Measurements from ENCODE around the gene TTC39B.
"Not testable (repeated sequence)": the region's sequence is repeated elsewhere in the genome, so short reads cannot be mapped to it uniquely, and the experiment has no call there.

The TTC39B gene

DNA sequence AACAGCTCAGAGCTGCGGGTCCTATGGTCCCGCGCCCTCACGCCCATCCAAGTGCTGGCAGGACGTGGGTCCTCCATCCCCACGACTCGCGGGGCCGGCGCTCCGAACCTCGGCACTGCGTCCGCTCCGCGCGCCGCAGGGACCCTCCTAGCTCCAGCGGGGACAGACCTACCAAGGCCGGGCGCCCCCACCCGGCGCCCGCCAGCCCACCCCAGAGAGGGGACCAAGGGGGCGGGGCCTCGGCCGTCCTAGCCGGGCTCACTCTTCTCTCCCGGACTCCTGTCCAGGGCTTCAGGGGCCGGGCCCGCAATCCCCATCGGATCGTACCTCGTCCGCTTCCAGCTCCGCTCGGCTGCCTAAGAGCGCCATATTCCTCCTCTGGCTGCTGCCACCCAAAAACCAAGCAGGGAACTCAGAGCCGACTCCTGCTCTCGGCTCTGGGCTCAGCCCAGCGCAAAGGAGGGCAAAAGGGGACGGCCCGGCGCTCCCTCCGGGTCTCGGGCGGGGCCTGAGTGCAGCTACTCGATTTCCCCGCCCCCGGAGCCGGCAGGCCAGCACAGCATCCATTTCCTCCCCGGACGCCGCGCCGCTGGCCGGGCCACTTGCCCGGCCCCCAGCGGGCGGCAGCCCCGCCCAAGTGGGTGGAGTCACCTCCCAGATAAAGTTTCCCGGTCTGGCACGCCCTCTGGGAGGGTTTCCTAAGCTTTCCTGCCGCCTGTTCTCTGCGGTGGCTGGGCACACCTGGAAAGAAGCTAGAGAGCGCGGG is at the start of gene TTC39B:
TTC39B (minus strand) TSS at position 460 of the 766 bp plus-strand sequence; CDS start at position 369, 91 bp downstream.
- no peak for DNase-seq

DNA sequence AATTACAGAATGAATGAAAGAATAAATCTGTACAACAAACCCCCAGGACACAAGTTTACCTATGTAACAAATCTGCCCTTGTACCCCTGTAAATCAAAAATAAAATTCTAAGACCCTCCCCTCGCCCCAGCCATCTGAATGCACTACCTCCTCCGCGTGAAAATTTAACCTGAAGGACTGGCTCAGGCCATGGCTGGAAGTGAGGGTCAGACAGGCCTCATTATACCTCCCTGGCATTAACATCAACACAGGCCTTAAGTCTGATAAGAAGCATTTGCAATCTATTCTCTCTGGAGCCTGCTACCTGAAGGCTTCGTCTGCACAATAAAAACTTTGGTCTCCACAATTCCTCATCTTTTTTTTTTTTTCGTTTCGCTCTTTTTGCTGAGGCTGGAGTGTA is 48.7 kb upstream of the TTC39B start:
- no peak for DNase-seq

DNA sequence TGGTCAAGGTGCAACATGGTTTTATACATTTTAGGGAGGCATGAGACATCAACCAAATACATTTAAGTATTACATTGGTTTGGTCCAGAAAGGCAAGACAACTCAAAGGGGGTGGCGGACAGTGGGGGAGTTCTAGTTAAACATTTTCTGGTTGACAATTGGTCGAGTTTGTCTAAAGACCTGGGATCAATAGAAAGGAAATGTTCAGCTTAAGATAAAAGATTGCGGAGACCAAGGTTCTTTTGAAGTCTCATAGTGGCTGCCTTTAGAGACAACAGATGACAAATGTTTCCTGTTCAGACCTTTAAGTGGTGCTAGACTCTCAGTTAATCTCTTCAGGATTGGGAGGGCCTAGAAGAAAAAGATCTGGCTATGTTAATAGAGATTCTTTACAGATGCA is 47.7 kb upstream of the TTC39B start:
- no peak for DNase-seq

DNA sequence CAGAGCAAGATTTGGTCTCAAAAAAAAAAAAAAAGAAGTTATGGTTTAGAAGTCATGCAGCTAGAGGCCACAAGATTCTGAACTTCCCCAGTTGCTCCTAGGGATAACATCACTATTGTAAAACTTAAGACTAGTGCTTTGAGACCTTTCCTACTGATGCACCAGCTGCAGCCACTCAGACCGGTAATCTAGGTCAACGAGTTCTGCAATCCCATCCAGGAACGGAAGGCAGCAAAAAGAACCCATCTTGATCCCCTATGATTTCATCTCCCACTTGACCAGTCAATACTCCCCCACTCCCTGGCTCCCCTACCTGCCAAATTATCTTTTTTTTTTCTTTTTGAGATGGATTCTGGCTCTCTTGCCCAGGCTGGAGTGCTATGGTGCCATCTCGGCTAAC is 46.9 kb upstream of the TTC39B start:
- DNase-seq: no peak

DNA sequence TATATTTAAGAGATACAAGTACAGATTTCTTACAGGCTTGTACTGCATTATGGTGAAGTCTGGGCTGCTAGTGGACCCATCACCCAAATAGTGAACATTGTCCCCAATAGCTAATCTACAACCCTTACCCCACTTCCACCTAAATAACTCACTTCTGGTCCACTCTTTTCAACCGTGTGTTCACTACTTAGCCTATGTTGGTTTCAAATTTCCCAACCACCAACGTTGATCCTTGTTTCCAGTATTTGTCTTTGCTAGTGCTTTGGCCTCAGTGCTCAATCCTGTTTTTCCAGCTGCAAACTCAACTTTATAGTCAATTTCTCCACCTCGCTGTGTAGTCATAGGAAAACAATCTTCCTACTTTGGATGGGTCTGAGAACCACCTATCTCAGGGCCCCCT is 45.3 kb upstream of the TTC39B start:
- DNase-seq: no peak

DNA sequence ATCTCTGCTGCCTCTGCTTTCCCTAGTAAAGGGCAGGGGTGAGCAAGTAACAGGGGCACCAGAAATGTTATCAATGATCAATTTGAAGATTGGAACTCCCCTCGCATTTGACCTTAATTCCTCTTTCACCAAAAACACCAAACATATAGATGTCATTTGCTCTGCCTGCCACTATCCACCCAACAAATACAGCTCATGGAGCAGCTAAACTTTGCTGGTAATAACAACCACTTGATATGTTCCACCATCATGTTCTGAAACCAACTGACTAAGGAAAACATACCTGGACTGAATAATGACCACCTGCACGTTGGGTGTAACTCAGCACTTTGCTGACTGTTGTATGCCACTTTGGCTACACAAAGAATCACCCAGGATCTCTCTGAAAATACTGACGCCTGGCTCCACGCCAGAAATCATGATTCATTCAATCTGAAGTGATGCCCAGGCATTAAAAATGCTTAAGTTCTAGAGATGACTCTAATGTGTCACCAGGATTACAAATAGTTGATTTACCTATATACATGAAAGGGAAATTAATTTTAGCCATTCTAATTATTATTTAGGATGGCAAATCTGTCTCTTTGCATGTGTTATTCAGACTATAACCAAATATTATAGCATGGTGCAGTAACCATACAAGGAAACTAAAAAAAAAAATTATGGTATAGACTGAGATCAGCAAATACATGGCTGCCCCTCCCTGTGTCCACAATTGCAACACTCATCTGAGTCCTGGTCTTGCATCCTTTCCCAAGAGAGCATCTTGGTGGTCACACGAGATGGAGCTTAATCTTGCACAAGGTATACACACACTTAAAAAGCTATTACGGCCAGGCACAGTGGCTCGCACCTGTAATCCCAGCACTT is 43.1 kb upstream of the TTC39B start:
- DNase-seq: no peak

DNA sequence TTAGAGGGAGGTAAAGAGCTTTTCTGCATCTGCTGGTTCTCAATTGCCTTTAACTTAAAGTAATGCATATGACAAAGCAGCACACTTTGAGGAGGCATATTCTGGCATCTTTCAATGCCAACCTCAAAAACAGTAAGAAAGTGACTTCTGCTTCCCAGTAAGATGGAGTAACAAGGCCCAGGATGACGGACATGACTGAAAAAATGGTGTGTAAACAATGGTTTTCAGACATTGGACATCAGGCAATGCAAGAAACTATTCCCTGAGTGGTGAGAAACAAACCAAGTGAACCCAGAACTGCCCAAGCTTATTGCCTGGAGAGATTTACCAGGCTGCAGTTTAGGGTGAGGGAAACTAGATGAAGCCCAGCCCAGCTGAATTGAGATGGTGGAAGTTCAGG is 39.8 kb upstream of the TTC39B start:
- no peak for DNase-seq

DNA sequence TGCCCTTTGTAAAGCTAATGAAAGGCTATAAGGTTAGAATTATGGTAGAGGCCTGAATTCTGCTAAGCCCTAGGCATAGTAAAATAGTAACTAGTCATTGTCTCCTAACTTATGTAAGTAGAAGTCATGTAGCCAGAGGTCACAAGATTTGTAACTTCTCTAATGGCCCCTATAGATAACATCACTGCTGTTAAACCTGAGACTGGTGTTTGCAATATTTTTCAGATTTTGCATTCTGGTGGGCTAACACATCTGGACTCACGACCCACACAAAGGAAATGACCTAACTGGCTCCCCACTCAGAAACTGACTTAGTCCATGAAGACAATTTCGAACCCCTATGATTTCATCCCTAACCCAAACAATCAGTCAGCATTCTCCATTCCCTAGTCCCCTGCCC is 37.2 kb upstream of the TTC39B start:
- DNase-seq: no peak

DNA sequence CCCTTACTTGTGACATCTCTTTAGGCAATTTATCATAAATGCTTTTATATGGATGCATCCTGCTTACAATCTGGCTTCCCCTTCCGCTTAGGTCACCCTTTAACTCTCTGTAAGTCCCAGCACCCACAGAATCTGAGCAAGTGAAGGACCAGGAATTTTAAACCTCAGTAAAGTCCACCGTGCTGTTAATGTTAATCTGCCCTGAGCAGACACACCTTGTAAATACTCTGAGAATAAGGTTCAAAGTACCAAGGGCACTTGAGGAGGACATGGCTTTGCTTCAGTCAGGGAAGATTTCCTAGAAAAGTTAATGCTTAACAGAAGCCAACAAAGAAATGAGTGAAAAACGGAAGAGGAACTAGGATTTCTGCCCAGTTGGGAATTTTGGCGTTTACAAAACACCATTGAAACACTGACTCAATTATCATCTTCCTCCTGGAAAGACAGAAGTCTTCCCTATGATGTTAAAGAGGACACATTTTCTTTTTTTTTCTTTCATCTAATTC is 26.4 kb upstream of the TTC39B start:
- DNase-seq: no peak

DNA sequence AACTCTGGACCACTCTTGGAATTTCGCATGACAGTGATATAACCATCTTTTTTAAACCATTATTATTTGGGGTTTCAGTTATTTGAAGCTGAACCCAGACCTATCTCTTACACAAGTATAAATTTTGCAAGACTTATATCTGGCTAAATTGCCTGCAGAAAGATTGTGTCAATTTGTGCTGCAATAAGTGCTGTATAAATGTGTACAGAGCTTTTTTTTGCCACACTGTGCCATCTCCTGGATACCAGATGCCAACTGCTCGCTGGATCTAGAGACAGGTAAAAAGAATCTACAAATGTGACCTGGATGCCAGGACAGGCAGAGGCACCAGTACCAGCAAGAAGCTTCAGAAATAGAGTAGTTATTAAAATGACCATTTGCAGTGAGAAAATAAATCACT is 25.9 kb upstream of the TTC39B start:
- no peak for DNase-seq

DNA sequence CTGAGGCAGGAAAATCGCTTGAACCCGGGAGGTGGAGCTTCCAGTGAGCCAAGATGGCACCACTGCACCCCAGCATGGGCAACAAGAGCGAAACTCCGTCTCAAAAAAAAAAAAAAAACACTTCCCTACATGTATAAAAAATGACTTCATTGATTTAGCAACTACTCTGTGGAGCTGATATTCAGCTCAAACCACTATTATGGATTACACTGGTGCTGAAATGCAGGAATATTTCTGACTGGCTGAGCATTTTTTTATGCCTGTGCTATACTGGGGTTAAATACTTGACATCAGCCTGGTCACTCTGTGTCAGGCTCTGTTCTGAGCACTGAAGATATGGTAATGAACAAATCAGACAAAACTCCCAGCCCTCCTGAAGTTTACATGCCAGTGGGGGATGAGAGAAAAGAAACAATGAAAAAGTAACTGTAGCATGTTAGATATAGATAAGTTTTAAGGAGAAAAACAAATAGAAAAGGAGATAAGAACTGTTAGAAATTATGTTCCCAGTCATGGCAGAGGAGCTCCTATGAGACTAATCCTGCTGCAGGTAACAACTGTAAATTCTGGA is 22.6 kb upstream of the TTC39B start:
- DNase-seq: no peak

DNA sequence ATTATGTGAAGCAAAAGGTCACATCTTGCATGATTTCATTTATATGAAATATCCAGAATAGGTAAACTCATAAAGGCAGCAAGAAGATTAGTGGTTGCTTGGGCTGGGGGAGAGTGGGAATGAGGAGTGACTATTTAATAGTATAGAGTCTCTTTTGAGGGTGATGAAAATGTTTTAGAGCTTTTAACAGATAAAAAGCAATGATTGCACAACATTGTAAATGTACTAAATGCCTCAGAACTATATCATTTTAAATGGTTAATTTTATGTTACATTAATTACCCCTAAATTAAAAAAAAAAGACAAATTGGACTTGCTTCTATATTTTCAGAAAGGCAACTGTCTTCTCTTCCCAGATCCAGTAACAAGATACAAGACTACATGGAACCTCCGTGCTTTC is 21.9 kb upstream of the TTC39B start:
- DNase-seq: no peak

DNA sequence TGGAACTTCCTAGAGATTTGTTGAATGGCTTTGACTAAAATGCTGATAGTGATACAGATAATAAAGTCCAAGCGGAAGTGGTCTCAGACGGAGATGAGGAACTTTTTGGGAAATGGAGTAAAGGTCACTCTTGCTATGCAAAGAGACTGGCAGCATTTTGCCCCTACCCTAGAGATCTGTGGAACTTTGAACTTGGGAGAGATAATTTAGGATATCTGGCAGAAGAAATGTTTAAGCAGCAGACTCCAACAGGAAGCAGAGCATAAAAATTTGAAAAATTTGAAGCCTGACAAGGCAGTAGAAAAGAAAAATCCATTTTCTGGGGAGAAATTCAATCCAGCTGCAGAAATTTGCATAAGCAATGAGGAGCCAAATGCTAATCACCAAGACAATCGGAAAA is 15.7 kb upstream of the TTC39B start:
- not testable (repeated sequence) for DNase-seq

DNA sequence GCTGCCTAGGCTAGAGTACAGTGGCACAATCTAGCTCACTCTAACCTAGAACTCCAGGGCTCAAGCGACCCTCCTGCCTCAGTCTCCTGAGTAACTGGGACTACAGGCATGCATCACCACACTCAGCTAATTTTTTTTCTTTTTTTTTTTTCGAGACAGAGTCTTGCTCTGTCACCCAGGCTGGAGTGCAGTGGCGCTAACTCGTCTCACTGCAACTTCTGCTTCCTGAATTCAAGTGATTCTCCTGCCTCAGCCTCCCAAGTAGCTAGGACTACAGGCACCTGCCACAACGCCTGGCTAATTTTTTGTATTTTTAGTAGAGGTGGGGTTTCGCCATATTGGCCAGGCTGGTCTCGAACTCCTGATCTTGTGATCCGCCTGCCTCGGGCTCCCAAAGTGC is 12.6 kb upstream of the TTC39B start:
- DNase-seq: not testable (repeated sequence)

DNA sequence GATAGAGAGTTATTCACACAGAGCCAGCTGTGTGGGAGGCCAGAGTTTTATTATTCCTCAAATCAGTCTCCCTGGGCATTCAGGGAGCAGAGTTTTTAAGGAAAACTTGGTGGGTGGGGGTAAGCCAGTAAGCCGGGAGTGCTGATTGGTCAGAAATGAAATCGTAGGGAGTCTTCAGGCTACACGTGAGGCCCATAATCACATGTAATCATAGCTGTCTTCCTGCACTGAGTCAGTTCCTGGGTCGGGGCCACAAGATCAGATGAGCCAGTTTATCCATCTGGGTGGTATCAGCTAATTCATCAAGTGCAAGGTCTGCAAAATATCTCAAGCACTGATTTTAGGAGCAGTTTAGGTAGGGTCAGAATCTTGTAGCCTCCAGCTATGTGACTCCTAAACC is 10.8 kb upstream of the TTC39B start:
- DNase-seq: no peak

DNA sequence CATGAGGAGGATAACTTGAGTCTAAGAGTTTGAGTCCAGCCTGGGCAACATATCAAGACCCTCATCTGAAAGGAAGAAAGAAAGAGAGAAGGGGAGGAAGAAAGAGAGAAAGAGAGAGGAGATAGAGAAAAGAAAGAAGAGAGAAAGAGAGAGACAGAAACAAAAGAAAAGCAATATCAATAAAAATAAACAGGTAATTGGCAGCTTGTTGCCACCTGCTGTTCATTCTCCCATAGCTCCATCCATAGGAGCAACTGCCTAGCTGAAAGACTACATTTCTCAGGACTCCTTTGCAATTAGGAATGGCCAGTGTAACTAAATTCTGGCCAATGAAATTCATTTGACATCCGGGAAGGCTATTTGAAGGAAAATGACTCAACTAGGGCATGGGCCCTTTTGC is 4.6 kb upstream of the TTC39B start:
- no peak for DNase-seq

DNA sequence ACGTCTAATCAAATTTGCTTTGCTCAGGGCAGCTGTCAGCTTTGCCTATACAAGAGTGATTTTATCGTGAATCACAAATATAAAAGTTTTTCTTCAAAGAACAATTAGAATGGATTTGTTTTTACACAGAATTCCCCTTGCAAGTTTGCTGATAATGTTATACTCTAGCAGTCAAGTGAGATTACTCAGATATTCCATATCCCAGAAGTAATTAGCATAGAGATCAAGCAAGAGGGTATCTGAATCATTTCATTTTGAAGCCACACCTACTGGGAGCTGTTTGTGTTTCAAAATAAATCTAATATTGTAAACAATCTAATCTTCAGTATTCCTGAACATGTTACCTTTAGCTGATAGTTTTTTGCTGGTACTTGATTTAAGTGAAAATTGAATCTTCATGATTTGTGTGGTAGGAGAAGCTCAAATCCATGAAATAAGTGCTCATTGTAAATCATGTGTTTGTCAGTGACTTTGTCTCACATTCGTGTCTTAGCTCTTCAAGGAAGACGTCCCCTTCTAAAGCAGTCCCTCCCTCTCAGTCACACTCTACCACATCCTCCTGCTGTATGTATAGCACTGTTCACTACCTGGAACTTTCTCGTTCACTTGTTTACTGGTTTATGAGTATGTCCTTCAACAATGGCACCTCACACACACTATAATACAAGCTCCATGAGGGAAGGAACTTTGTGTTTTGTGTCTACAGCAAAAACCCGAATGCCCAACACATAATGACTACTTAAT is 3.3 kb upstream of the TTC39B start:
- DNase-seq: no peak

DNA sequence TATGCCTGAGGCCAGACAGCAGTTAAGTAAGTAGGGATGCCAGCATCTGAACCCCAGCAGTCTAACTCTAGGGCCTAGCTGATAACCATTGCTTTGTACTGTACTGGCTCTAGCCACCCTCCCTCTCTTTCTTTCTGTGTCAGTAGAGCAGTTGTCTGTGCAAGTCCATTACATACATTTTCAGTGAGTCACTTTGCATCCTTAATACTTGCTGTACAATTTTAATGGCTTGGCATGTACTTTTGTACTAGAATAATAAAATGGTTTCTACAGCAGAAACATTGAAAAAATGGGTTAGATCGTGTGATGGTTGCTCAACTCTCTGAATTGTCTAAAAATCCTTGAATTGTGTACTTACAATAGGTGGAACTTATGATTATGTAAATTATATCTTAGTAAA is 1.5 kb upstream of the TTC39B start:
- no peak for DNase-seq

DNA sequence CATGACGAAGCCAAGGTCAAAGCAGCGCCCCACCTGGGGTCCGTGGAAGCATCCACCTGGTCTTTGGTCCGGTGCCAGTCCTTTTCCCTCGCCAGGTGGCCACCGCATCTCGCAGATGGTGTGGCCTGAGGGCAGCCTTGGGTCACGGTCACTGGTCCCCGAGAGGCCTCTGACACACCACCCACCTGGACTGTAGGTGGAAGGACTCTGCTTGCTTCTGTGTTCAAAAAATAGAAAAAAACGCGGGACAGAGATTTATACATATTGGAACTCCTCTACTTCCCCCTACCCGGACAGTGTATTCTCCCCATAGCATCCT is 466 bp upstream of the TTC39B start:
- no peak for DNase-seq

DNA sequence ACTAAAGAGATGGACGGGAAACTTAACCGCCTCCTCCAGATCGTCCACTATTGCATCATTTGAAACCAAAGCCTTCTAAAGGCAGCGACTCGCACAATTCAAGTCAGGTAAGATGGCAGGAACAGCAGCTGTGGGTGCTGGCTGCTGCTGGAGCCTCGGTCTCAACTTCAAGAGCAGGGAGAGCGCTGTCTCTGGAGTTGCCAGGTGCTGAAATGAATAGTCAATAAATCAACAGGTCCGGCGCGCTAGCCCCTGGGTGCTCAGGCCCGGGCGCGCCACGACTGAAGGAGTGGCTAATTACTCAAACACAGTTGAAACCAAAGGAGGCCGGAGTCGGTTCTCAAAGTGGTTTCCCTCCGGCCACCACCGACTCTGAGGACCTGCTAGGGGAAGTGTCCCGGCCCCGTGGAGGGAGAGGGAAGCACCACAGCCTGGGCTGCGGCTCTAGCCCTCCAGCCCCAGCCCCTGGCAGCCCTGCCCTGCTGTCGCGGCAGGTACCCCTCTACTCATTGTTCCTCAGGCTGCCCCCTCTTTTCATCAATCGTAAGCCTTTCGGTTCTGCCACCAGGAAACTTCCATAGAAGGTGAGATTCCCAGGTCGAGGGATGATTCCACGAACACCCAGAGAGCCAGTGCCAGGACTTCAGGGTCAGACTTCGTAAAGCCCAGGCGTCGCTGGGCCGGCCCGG is 804 bp downstream of the TTC39B start:
- no peak for DNase-seq

DNA sequence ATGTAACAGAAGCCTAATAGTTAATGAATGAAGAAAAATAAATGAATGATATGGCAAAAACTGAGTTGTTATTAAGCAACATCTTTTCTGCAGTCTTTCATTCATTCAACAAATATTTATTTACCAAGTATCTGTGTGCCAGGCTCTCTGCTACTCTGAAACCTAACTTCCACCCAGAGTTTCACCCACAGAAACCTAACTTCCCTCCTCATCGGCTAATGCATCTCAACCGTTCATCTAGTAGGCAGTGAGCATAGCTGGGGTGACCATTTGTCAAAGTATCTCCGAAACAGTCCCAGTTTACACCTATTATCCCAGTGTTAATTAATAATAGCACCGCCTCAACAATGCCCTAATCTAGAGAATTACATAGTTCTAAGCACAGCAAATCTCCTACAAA is 1.5 kb downstream of the TTC39B start:
- DNase-seq: no peak

DNA sequence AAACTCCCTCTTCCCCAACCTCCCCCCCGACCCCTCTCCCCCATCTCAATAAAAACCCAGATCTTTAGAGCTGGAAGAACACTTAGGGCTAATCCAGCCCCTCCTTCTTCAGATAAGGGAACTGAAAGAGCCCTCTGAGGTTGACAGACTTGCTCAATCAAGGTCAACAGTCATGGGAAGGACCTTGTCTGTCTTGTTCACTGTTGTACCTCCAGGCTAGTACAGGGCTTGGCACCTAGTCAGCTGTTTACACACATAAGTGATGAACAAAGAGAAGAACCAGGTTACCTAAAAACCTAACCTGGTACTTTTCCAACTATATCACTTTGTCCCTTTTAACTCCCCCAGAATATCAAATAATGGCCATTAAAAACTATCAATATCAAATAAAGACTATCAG is 2.4 kb downstream of the TTC39B start:
- no peak for DNase-seq

DNA sequence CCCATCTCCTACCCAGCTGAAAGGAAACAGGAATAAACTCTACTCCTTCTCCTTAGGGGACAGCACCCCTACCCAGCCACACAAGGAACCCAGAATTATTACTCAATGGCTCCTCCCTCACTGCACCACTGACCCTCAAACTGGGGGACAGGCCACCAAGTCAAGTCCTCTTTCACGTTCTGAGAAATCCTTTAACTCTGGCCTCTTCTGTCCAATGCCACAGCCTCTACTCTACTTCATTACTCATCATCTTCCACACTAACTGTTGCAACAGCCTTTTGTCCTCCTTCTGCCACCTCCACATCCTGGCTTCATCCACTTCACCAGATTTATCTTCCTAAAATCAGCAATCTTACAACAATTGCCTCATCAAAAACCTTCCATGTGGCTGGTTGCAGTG is 6.8 kb downstream of the TTC39B start:
- no peak for DNase-seq
